DND-41 (cell line): Measurements from ENCODE around the gene C22orf15.

Experiments used
- CTCF ChIP-seq: IDR thresholded peaks from 2 replicates; pipeline ENCODE4 v1.5.1; 2012; ENCODE audit warnings: borderline replicate concordance, low read length, moderate library complexity, mild to moderate bottlenecking; ENCODE audit not compliant: poor library complexity, severe bottlenecking; ENCODE audit errors: extremely low read depth
- EZH2 ChIP-seq: IDR thresholded peaks from 3 replicates; pipeline ENCODE4 v1.6.1; 2012; ENCODE audit warnings: borderline replicate concordance, low read depth, mild to moderate bottlenecking, moderate library complexity, low read length, inconsistent platforms; ENCODE audit not compliant: severe bottlenecking

- TF ChIP-seq CTCF: no peak
- no peak for TF ChIP-seq EZH2
These were observed 18.3 kb upstream of the C22orf15 start for GRCh38 chr22:23744485-23744884.
